Type B pancreatic cell (in vitro differentiated cells): ENCODE measurements around the gene ECHDC1. TPM values are rescaled to one million over a fixed set of nuclear protein-coding genes. Genes with fewer than 3 reads are reported as not detected.
A peak's percentile ranks its signal among the peaks of the same experiment; 100 is the strongest.

Experiments
- DNase-seq: peaks from one replicate; pipeline ENCODE4 v3.0.0; 2021; ENCODE audit warnings: mixed read lengths; ENCODE audit not compliant: unreplicated experiment; ENCODE audit errors: extremely low spot score
- H3K27ac Mint-ChIP-seq: 2 replicates; pipeline ENCODE4 v1.8.0; 2021; ENCODE audit warnings: mild to moderate bottlenecking, mixed read lengths
- H3K27me3 Mint-ChIP-seq: 2 replicates; pipeline ENCODE4 v1.8.0; 2021; ENCODE audit warnings: mixed read lengths
- H3K36me3 Mint-ChIP-seq: 2 replicates; pipeline ENCODE4 v1.8.0; 2021; ENCODE audit warnings: mixed read lengths
- H3K4me1 Mint-ChIP-seq: one replicate; pipeline ENCODE4 v1.8.0; 2021; ENCODE audit warnings: mixed read lengths; ENCODE audit not compliant: unreplicated experiment
- H3K4me3 Mint-ChIP-seq: 2 replicates; pipeline ENCODE4 v1.8.0; 2021; ENCODE audit warnings: mild to moderate bottlenecking, mixed read lengths
- H3K9me3 Mint-ChIP-seq: 2 replicates; pipeline ENCODE4 v1.8.0; 2021; ENCODE audit warnings: mixed read lengths
- total RNA-seq: library from RNA; stranded (reverse); gene quantifications from 2 replicates; pipeline ENCODE4 v1.2.1, GENCODE V29; 2021; ENCODE audit warnings: low replicate concordance
- TF ChIP-seq, protein P1 (sequence below): fragments of 200-600 bp; sonication (generic); conservative IDR thresholded peaks from 2 replicates; pipeline ENCODE4 v1.5.0; 2021; ENCODE audit warnings: antibody characterized with exemption, mild to moderate bottlenecking

The ECHDC1 gene
- total RNA-seq, 1 donor from 2014 or later: 48.4 TPM

DNA sequence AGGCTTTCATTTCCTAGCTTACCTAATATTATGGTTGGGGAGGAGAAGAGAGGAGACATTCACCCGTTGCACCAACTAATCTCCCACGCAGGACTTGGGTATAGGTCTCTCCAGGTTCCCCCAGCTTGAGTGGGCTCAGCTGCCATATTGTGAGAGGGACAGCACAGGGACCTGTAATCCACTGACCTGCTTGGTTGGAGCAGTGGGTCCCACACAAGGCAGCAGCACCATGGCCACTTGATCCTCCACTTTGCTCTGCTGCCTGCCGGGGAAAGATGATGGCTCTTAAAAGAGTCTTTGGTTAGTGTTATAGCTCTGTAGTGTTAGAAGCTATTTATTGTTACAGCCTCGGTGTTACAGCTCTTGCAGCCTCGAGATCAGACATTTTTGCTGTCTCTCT is 22.5 kb upstream of the ECHDC1 start:
- H3K9me3 Mint-ChIP-seq: peaks cover 12% of the 10 kb centered on the region
- H3K36me3 Mint-ChIP-seq: peaks cover 52% of the 10 kb centered on the region
- DNase-seq: no peak
- H3K4me1 Mint-ChIP-seq: peaks cover 4% of the 10 kb centered on the region
- no peak overlapping the region for H3K4me3 Mint-ChIP-seq
- no peaks in the 10 kb centered on the region for H3K27me3 Mint-ChIP-seq
- peak overlapping the region; percentile 80 for H3K27ac Mint-ChIP-seq
- TF ChIP-seq, protein P1, sequence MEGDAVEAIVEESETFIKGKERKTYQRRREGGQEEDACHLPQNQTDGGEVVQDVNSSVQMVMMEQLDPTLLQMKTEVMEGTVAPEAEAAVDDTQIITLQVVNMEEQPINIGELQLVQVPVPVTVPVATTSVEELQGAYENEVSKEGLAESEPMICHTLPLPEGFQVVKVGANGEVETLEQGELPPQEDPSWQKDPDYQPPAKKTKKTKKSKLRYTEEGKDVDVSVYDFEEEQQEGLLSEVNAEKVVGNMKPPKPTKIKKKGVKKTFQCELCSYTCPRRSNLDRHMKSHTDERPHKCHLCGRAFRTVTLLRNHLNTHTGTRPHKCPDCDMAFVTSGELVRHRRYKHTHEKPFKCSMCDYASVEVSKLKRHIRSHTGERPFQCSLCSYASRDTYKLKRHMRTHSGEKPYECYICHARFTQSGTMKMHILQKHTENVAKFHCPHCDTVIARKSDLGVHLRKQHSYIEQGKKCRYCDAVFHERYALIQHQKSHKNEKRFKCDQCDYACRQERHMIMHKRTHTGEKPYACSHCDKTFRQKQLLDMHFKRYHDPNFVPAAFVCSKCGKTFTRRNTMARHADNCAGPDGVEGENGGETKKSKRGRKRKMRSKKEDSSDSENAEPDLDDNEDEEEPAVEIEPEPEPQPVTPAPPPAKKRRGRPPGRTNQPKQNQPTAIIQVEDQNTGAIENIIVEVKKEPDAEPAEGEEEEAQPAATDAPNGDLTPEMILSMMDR: no peak

DNA sequence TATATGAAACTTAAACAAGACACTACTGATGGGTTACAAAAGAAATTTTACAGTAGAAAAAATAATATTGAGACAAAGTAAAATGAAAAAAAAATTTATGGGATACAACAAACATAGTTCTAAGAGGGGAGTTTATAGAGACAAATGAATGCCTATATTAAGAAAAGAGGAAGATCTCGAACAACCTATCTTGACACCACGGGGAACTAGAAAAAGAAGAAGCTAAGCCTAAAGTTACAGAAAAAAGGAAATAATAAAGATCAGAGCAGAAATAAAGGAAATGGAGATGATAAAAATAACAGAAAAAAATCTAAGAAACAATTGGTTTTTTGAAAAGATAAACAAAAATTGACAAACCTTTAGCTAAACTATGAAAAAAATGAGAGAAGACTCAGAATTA is 9.1 kb upstream of the ECHDC1 start:
- Mint-ChIP-seq H3K27me3 (no peaks in the 10 kb centered on the region), H3K4me1 (no peaks in the 10 kb centered on the region), H3K27ac (no peak overlapping the region), H3K36me3 (peaks cover 40% of the 10 kb centered on the region), H3K9me3 (peaks cover 10% of the 10 kb centered on the region), H3K4me3 (no peak overlapping the region)
- TF ChIP-seq, protein P1: no peak
- DNase-seq: no peak

DNA sequence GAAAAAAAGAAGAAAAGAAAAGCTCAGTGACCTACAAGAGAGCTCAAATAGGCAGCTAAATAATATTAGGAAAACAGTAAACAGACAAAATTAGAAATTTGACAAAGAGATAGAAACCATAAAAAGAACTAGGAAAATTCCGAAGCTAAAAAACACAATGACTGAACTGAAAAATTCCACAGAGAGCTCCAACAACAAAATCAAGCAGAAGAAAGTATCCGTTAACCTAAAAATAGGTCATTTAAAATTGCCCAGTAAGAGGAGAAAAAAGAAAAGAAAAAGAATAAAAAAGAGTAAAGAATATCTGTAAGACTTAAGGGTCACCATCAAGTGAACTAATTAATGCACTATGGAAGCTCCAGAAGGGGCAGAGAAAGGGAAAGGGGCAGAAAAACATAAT is 6.6 kb upstream of the ECHDC1 start:
- H3K4me1 Mint-ChIP-seq: no peaks in the 10 kb centered on the region
- DNase-seq: no peak
- no peak overlapping the region for H3K4me3 Mint-ChIP-seq
- peaks cover 35% of the 10 kb centered on the region for H3K36me3 Mint-ChIP-seq
- no peak overlapping the region for H3K27ac Mint-ChIP-seq
- peaks cover 10% of the 10 kb centered on the region for H3K9me3 Mint-ChIP-seq
- TF ChIP-seq, protein P1: no peak
- no peaks in the 10 kb centered on the region for H3K27me3 Mint-ChIP-seq

DNA sequence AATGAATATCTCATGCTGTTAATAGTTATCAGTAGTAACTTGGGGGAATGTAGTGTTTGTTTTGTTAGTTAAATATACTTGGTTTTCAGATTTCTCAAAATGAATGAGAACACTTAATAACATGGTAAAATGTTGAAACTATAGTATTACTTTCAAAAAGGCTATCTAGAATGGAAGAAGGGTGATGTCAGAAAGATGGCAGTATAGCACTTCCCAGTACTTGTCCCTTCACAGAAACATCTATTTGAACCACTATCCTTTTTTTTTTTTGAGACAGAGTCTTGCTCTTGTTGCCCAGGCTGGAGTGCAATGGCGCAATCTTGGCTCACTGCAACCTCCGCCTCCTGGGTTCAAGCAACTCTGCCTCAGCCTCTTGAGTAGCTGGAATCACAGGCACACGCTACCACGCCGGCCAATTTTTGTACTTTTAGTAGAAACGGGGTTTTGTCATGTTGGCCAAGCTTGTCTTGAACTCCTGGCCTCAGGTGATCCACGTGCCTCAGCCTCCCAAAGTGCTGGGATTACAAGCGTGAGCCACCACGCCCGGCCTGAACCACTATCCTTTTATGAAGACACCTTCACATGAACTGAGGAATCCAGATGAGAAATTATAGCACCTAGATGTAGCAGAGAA is 4.7 kb upstream of the ECHDC1 start:
- H3K27me3 Mint-ChIP-seq: no peaks in the 10 kb centered on the region
- no peaks in the 10 kb centered on the region for H3K4me1 Mint-ChIP-seq
- TF ChIP-seq, protein P1: no peak
- peaks cover 6% of the 10 kb centered on the region for H3K9me3 Mint-ChIP-seq
- no peak overlapping the region for H3K4me3 Mint-ChIP-seq
- no peak overlapping the region for H3K27ac Mint-ChIP-seq
- DNase-seq: no peak
- peaks cover 26% of the 10 kb centered on the region for H3K36me3 Mint-ChIP-seq

DNA sequence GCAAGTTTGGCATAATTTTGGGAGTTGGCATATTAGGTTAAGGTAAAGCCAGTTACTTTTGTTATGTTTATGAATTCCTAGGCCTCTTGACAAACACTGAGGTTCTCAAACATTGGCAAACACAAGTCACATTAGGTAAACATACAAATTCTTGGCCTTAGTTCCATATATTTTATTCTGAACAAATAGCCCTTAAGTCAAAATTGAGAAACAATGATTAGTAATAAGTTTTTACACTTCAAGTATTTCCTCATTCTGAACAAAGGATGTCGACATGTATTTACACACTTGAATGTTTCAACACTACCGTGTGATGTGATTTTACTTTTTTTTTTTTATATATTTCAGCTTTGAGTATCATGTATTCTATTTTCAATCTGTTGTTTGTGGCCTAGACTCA is 3.8 kb upstream of the ECHDC1 start:
- DNase-seq: no peak
- Mint-ChIP-seq H3K4me3 (no peak overlapping the region), H3K4me1 (no peaks in the 10 kb centered on the region), H3K27me3 (no peaks in the 10 kb centered on the region), H3K9me3 (peaks cover 6% of the 10 kb centered on the region), H3K27ac (no peak overlapping the region), H3K36me3 (peaks cover 18% of the 10 kb centered on the region)
- TF ChIP-seq, protein P1: no peak
